Measurements from ENCODE around the gene TMEM139. TPM values are rescaled to one million over a fixed set of nuclear protein-coding genes. Genes with fewer than 3 reads are reported as not detected.

TMEM139 gene
- total RNA-seq, 3 donors from 2014 or later (not counting 1 experiment from before 2014, with no cell fraction given), result not detected

- Mint-ChIP-seq H3K4me1 (peaks cover 0 to 11% of the 10 kb centered on the region in 2 donors), H3K9me3 (no peaks in the 10 kb centered on the region), H3K4me3 (no peak overlapping the region), H3K27ac (peak overlapping the region in 1 of 2 donors; percentile 10), H3K27me3 (ENCODE audit: low read depth in 2 of 2) (no peaks in the 10 kb centered on the region), H3K36me3 (no peaks in the 10 kb centered on the region)
- H3K4me1 ChIP-seq (ENCODE audit: control insufficient read depth, insufficient read depth, low read length), result no peaks in the 10 kb centered on the region
- ATAC-seq (no peak), DNase-seq (peak in 1 of 2 donors; percentile 24)
- H3K27me3 ChIP-seq (ENCODE audit: control insufficient read depth, insufficient read depth, low read length), result no peaks in the 10 kb centered on the region
- no CpG with 5 or more reads among the region's 1 CpG for WGBS (ENCODE audit: insufficient coverage)
- no peak for TF ChIP-seq CTCF (IDR thresholded peaks at IDR 0.05)
- H3K36me3 ChIP-seq (ENCODE audit: control insufficient read depth, insufficient read depth, low read length), result no peaks in the 10 kb centered on the region
- H3K9me3 ChIP-seq (ENCODE audit: control insufficient read depth, insufficient read depth, low read length), result no peaks in the 10 kb centered on the region
- no peak overlapping the region for H3K27ac ChIP-seq (ENCODE audit: low read length)
- intact Hi-C loops (cut with micrococcal nuclease), result no loop called here
- no peak overlapping the region for H3K4me3 ChIP-seq (ENCODE audit: low read length)
Observed at GRCh38 chr7:143280160-143280559, 4.6 kb upstream of the TMEM139 start.

- intact Hi-C loops (cut with micrococcal nuclease), result no loop called here
- H3K27ac Mint-ChIP-seq, result no peak overlapping the region
- no peak overlapping the region for H3K27ac ChIP-seq (ENCODE audit: low read length)
Observed at GRCh38 chr7:143280566-143280965, 4.2 kb upstream of the TMEM139 start.

GRCh38 chr7:143281529-143281928 is 3.2 kb upstream of the TMEM139 start:
- no peak for TF ChIP-seq CTCF (IDR thresholded peaks at IDR 0.05)
- 100% methylated on average over 2 of the region's 2 CpGs for WGBS (ENCODE audit: insufficient coverage)
- no peaks in the 10 kb centered on the region for H3K4me1 ChIP-seq (ENCODE audit: control insufficient read depth, insufficient read depth, low read length)
- no peak overlapping the region for H3K27ac ChIP-seq (ENCODE audit: low read length)
- no peaks in the 10 kb centered on the region for H3K27me3 ChIP-seq (ENCODE audit: control insufficient read depth, insufficient read depth, low read length)
- Mint-ChIP-seq H3K9me3 (no peaks in the 10 kb centered on the region), H3K36me3 (no peaks in the 10 kb centered on the region), H3K4me3 (no peak overlapping the region), H3K27ac (no peak overlapping the region), H3K4me1 (peaks cover 0 to 11% of the 10 kb centered on the region in 2 donors), H3K27me3 (ENCODE audit: low read depth in 2 of 2) (no peaks in the 10 kb centered on the region)
- H3K36me3 ChIP-seq (ENCODE audit: control insufficient read depth, insufficient read depth, low read length), result no peaks in the 10 kb centered on the region
- ATAC-seq, result no peak
- intact Hi-C loops (cut with micrococcal nuclease), result no loop called here
- H3K4me3 ChIP-seq (ENCODE audit: low read length), result no peak overlapping the region
- H3K9me3 ChIP-seq (ENCODE audit: control insufficient read depth, insufficient read depth, low read length), result no peaks in the 10 kb centered on the region
- DNase-seq, result no peak

More at GRCh38 chr7:143280566-143280965, 4.2 kb upstream of the TMEM139 start:
- DNase-seq (no peak), ATAC-seq (no peak)
- H3K36me3 ChIP-seq (ENCODE audit: control insufficient read depth, insufficient read depth, low read length), result no peaks in the 10 kb centered on the region
- WGBS (ENCODE audit: insufficient coverage), result 100% methylated on average over 1 of the region's 2 CpGs
- Mint-ChIP-seq H3K4me3 (no peak overlapping the region), H3K27me3 (ENCODE audit: low read depth in 2 of 2) (no peaks in the 10 kb centered on the region), H3K36me3 (no peaks in the 10 kb centered on the region), H3K9me3 (no peaks in the 10 kb centered on the region), H3K4me1 (peaks cover 0 to 11% of the 10 kb centered on the region in 2 donors)
- H3K27me3 ChIP-seq (ENCODE audit: control insufficient read depth, insufficient read depth, low read length), result no peaks in the 10 kb centered on the region
- no peaks in the 10 kb centered on the region for H3K9me3 ChIP-seq (ENCODE audit: control insufficient read depth, insufficient read depth, low read length)
- no peak overlapping the region for H3K4me3 ChIP-seq (ENCODE audit: low read length)
- H3K4me1 ChIP-seq (ENCODE audit: control insufficient read depth, insufficient read depth, low read length), result no peaks in the 10 kb centered on the region
- no peak for TF ChIP-seq CTCF (IDR thresholded peaks at IDR 0.05)

- no peak overlapping the region for H3K27ac Mint-ChIP-seq
Observed at GRCh38 chr7:143282124-143282523, 2.6 kb upstream of the TMEM139 start.

More at GRCh38 chr7:143282124-143282523, 2.6 kb upstream of the TMEM139 start:
- Mint-ChIP-seq H3K9me3 (no peaks in the 10 kb centered on the region), H3K4me3 (no peak overlapping the region), H3K27me3 (ENCODE audit: low read depth in 2 of 2) (no peaks in the 10 kb centered on the region), H3K4me1 (peaks cover 0 to 11% of the 10 kb centered on the region in 2 donors), H3K36me3 (no peaks in the 10 kb centered on the region)
- Histone ChIP-seq H3K9me3 (ENCODE audit: control insufficient read depth, insufficient read depth, low read length) (no peaks in the 10 kb centered on the region), H3K27me3 (ENCODE audit: control insufficient read depth, insufficient read depth, low read length) (no peaks in the 10 kb centered on the region), H3K4me1 (ENCODE audit: control insufficient read depth, insufficient read depth, low read length) (no peaks in the 10 kb centered on the region), H3K27ac (ENCODE audit: low read length) (no peak overlapping the region), H3K4me3 (ENCODE audit: low read length) (no peak overlapping the region), H3K36me3 (ENCODE audit: control insufficient read depth, insufficient read depth, low read length) (no peaks in the 10 kb centered on the region)
- TF ChIP-seq CTCF (IDR thresholded peaks at IDR 0.05), result no peak
- ATAC-seq (no peak), DNase-seq (no peak)
- WGBS (ENCODE audit: insufficient coverage), result 97% methylated on average over 8 of the region's 8 CpGs
- intact Hi-C loops (cut with micrococcal nuclease), result no loop called here

Measured in natural killer cell (primary cell).